ENCODE results near the gene UBR2.
"Not testable (repeated sequence)": the region's sequence is repeated elsewhere in the genome, so short reads cannot be mapped to it uniquely, and the experiment has no call there.

UBR2 gene

GRCh38 chr6:42729731-42730130 is 165.9 kb downstream of the UBR2 start:
- no peak for DNase-seq

DNA sequence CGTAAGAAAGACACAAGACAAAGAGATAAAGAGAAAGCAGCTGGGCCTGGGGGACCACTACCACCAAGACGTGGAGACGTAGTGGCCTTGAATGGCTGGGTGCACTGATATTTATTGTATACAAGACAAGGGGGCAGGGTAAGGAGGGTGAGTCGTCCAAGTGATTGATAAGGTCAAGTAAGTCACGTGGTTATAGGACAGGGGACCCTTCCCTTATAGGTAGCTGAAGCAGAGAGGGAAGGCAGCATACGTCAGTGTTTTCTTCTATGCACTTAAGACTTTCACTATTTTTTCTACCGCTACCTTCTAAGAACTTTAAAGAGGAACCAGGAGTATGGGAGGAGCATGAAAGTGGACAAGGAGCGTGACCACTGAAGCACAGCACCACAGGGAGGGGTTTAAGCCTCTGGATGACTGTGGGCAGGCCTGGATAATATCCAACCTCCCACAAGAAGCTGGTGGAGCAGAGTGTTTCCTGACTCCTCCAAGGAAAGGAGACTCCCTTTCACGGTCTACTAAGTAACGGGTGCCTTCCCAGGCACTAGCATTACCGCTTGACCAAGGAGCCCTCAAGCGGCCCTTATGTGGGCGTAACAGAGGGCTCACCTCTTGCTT is 170.1 kb downstream of the UBR2 start:
- DNase-seq: not testable (repeated sequence)

- no peak for DNase-seq
Observed at GRCh38 chr6:42735976-42736375, 172.1 kb downstream of the UBR2 start.

GRCh38 chr6:42740725-42741124 is 176.9 kb downstream of the UBR2 start:
- DNase-seq: no peak

- no peak for DNase-seq
Observed at GRCh38 chr6:42742116-42742894, 178.5 kb downstream of the UBR2 start.
